UCSD-AML1 (cell line): ENCODE data around the gene LRRC2.
"Not testable (repeated sequence)": the region's sequence is repeated elsewhere in the genome, so short reads cannot be mapped to it uniquely, and the experiment has no call there.

Source experiments
- DNase-seq: peaks from one replicate; lab custom pipeline; 2025; ENCODE audit not compliant: unreplicated experiment; lab: John Stamatoyannopoulos, UW

LRRC2 gene

DNA sequence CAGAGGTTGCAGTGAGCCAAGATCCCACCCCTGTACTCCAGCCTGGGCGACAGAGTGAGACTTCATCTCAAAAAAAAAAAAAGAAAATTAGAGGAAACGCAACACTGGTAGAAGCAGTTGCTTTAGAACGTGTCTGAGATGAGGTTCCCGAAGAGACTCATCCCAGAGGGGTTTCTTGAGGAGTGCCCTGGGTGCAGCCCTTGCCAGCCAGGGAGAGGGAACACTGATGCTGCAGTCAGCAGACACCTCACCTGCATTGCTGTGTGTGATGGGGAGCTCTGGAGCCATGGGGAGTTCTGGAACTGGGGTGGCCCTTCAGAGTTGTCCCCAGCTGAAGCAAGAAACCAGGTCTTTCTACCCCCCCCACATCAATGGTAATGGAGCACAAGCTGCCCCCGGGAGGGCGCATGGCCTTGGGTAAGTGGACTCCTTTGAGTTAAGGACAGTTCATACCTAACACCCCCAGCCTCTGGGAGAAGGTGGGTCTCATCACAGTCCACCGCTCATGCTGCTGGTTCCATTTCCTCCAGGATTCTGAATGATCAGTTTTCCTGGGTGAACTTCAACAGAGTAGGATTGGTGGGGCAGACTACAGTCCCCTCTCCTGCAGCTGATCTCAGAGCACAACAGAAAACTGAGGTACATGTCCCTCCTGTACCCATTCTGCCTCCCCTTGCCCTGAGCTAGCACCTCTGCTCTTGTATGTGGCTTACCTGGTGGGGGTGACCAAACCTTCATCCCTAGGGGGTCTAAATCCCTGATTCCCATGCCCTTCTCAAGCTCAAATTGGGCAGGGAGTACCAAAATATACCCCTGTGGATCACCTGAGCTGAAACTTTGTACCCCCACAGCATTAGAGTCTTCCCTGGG lies 18.7 kb upstream of the LRRC2 start:
- DNase-seq, result no peak

DNA sequence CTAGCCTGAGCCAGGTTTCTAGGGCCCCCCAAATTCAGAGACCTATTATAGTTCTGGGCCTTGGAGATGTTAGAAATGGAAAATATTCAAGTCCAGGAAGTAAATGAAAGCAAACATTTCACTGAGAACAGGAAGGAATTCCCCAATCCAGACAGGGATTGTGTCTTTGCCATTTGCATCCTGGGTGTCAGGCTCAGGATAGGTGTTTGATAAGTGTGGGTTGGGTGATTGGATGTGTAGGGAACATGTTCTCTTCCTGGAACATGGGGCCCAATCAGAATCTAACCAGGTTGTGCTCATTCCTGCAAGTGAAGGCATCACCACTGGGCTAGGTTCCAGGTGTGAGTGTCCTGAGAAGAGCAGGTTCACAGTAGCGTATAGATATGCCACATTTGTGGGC lies 14.6 kb upstream of the LRRC2 start:
- no peak for DNase-seq

DNA sequence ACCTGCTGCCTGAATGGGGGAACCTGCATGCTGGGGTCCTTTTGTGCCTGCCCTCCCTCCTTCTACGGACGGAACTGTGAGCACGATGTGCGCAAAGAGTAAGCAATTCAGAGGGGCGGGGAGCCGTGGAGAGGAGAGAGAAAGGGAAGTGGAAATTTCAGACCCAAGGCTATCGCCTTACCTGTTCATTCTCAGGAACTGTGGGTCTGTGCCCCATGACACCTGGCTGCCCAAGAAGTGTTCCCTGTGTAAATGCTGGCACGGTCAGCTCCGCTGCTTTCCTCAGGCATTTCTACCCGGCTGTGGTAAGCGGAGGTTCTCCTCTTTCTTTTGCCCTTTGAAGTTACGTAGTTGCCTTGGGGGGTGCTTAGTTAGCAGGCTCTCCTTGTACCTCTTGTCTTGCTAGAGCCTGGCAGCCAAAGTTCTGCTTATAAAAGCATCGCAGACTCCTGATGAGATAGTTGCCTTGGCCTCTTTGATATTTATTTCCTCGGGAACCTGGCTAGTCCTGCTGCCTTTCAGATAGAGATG lies 13.7 kb upstream of the LRRC2 start:
- no peak for DNase-seq

DNA sequence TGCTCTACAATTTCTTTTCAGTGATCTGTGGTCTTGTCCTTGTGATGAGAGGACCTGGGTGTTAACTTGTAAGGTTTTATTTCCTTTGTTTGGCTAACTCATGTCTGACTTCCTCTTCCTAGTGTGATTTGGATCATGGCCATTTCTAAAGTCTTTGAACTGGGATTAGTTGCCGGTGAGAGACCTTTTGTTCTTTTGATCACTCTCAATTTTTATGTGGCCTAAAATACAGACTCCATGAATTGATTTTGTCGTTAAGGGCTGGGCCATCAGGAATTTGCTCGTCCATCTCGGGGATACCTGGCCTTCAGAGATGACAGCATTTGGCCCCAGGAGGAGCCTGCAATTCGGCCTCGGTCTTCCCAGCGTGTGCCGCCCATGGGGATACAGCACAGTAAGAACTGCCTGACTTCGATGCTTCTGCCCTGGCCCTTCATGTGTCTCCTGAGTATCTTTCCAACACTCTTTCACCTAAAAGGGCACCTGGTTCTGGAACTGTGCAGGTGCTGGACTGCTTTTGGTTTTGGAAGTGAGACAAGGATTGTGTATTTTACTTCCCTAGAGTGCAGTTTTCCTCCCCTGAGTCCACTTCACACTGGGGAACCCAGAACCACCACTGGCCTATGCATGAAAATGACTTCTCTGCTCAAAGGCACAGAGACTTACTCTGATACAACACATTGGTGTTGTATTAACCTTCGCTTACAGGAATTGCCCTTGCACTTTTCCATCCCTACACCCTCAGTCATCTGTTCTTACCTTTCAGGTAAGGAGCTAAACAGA lies 13.1 kb upstream of the LRRC2 start:
- DNase-seq, result no peak

DNA sequence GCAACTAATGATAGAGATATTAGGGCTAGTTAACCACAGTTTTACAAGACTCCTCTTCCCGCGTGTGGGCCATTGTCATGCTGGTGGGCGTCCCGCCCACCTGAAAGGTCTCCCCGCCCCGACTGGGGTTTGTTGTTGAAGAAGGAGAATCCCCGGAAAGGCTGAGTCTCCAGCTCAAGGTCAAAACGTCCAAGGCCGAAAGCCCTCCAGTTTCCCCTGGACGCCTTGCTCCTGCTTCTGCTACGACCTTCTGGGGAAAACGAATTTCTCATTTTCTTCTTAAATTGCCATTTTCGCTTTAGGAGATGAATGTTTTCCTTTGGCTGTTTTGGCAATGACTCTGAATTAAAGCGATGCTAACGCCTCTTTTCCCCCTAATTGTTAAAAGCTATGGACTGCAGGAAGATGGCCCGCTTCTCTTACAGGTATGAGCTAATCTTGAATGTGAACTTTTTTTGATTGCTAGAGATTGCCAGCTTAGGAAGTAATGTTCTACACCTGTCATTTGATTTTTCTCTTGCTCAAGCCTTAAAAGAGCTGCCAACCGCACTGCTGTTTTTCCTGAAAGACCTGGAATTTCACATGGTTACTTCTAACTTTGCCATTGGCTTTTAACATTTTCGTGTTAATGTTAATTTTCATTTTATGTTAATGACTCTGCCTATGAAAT lies 11.6 kb upstream of the LRRC2 start:
- not testable (repeated sequence) for DNase-seq

DNA sequence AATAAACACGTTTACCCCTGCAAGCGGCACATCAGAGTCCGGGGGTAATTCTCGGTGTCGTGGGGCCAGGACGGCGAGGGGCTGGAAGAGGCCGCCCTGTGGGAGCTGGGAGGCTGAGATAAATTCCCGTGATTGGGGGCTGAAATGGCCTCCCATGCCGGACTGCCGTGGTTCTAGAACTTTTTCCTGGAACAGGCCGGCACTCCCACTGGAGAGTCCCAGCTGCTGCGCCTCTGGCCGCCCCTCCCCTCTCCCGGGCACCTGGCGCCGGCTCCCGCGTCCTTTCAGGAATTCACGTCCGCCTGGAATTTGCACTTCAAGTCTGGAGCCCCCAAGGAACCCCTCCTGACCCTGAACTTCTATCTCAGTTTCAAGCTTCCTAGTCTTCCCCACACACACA lies 10.8 kb upstream of the LRRC2 start:
- no peak for DNase-seq

DNA sequence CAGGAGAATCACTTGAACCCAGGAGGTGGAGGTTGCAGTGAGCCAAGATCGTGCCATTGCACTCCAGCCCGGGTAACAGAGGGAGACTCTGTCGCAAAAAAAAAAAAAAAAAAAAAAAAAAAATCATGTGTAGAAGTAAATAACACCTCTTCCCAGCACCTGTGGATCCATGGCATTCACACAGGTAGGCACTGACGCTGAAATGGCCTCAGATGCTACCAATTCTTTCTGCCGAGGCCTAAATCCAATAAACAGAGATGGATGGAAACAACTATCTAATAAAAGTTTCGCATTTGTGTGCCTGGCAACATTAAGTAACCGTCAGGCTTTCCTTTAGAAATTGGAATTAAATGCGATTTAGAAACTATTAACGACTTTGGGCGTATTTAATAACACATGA lies 10.3 kb upstream of the LRRC2 start:
- DNase-seq, result no peak

DNA sequence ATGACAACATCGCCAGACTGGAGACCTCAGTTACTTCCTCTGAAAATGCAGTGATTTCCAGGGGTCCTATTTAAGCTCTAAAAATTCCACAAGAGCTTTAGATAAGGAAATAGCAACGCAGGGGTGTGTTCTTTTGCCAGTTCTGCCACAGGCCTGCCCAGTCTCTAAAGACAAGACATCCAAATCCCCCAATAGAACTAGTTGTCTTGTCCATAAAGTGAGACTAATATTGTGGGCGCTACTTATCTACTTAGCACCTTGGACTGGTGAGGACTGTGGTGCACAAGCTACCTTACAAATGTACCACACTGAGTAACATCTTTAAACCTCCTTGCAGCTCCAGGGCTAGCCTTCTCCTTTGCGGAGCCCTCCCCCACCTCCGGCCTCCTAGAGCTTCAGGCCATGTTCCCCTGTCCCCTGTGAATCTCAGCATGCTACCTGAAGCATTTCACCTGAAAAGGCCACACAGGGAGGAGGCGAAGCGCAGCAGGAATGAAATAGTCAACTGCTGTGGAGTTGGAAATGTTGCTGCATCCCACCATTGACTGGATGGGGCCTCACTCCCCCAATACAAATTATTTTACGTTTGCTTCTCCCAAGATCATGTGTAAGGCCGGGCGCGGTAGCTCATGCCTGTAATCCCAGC lies 9.6 kb upstream of the LRRC2 start:
- DNase-seq, result no peak

DNA sequence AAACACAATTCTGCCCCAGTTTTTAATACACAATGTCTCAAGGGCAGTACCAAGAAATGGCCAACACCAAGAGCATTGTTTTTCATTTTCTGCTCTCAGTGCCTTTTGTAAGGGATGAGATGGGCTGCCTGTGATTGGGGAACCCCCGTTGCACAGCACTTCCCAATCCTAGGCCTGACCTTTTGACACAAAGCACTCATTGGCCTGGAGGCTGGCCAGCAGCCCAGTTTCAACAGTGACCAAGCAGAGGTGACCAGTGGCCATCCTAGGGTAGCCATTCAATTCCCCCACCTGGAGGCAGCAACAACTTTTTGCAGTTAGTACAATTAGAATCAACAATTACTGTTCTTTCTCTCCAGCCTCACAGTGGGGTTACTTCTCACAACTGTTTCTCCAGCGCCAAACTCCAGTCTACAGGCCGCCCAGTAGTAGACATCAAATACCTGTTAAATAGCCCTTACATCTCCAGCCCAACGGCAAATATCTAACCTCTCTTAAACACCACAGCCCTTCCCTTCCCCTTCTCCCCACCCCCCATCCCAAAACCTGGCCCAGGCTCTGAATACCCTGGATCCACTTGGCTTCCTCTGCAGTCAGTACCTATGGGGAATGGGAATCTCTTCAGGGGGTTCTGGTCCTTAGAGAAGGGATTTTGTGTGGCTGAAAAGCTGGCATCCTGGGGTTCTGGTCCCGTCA lies 8.9 kb upstream of the LRRC2 start:
- DNase-seq, result no peak

DNA sequence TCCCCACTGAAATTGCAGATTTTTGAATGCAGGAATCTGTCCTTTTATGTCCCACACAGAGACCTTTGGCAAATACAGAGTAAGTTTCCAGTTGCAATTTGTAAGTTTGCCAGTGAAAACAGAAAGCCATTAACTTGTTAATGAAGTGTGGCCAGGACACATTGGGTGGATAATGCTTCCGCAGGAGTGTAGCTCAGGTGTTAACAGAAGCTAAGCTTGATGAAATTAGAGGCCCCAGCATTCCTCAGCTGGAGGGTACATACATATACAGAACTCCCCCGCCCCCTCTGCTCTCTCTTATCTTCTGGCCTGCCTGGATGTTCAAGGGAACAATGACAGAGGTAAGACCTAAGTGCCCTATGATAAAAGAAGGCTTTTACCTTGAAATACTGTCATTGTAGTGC lies 8.1 kb upstream of the LRRC2 start:
- DNase-seq, result no peak

DNA sequence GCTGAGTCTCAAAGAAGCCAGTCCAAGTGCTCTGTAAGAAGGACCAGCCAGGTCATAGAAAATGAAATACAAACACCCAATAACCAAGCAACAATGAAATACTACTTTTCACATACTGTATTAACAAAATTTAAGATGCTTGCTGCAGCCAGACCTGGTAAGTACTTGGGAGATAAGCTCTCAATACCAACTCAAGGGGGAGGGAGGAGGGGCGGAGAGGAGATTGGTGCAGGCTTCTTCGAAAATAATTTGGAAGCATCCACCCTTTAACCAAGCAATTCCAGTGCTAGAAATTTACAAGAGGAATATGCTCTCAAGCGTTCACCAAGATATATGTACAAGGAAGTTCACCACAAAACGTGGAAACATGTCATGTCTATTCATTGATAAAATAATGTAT lies 7.6 kb upstream of the LRRC2 start:
- DNase-seq, result no peak

DNA sequence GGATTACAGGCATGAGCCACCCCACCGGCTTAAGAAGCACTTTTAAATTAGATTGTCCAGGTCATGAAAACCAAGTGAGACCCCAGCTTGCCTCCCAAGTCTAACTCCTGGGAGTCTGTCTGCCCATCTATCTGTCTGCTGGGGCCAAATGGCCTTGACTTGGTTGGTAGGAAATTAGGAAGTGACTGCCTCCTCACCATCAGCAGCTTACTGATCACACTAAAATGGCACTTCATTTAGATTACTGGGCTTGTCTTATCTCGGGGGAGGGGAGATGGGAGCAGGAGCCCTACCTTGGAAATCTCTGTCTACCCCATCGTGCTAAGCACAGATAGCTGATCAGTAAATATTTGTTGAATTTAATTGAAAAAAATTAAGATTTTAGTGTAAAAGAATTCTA lies 5.6 kb upstream of the LRRC2 start:
- DNase-seq, result no peak

DNA sequence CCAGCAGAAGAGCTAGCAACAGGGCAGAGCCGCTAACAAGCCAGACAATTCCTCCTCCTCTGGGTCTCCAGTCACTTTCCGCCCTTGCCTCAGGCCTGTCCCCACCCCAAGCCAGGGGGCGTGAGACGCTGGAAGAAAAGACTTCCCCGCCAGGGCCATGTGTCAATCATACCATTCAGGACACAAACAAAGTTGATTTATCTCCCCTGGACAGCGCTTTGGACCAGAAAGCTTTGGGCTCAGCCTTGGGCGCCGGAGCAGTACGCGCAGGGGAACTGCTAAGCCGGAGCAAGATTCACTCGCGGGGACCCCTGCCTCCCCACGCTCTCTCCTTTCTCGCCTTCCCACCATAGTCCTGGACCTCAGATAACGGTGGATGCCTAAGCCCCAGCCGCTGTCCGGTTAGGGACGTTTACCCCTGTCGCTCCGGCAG lies 479 bp downstream of the LRRC2 start:
- no peak for DNase-seq

DNA sequence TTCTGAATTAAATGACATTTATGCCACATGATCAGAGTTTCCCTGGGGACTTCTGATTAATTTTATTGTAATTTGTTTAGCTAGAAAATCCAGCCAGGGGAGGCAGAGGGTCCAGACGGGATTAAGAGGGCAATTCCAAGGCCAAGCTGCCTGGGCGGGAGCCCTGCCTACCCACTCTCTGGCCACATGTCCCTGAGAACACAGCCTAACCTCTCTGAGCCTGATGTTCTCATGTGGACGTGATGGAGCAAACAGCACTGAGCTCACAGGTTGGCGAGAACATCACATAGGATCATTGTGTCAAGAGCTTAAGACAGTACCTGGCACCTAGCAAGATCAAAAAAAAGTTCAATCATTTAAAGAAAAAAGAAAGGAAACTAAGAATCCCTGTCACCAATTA lies 1.0 kb downstream of the LRRC2 start:
- DNase-seq, result no peak

DNA sequence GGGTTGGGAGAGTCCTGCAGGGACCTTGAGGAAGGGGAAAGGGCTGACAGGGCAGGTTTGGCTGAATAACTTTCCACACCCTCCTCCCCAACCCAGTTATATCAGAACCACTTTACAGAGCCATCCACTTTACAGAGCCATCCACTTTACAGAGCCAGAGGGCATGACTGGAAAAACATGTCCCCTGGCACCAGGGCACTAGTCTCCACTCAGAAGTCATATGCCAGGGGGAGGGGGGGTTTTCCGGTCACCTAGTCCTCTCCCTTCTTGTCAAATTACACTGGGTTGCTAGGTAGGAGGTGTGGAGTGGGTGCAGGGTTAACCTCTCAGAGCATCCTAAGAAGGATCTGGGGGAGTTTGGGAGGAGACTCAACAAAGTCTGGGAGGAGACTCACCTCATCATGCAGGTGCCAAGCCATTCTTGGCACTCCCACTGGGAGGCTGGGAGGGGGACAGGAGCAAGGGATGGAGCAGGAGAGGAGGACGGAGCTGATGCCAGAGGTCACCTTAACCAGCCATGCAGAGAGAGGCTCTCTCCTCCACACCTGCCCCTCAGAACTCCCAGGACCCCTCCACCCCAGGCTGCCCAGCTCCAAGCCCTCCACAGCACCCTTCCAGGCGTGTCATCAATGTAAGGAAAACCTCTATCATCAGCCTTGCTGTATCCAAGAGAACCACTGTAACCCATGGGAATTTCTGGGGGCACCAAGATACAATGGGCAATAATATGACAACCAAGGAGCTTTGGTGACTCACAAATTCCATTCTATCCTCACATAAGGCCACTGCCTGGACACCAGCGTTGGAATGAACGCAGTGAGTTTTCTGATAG lies 1.7 kb downstream of the LRRC2 start:
- DNase-seq, result no peak

DNA sequence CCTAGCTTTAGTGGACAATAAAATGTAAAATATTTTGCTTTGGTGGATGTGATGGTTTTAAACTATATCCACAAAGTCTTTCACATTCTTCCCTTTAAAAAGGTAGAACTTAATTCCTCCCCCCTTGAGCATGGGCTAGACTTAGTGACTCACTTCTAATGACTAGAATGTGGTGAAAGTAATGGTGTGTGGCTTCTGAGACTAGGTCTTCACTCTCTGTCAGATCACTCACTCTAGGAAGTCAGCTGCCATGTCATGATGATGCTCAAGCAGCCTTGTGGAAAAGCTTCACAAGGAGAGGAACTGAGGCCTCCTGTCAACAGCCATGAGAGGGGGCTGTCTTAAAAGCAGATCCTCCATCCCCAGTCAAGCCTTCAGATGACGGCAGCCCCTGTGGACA lies 4.2 kb downstream of the LRRC2 start:
- DNase-seq, result no peak

DNA sequence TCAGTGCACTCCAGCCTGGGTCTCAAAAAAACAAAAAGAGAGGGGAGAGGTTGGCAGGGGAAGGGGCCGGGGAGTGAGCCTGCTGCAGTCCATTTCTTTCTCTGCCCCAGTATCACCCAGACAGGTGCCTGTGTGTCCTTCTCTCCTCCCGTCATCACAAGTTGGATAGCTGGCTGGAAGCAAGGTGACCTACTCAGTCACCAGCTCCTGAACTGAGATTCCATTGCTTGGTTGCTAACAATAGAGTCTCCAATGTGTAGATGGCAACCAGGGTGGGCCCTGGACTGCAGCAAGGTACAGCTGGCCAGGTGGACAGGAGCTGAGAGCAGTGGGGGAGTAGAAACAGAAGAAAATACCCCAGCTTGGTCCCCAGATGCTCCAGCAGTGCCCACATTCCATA lies 4.6 kb downstream of the LRRC2 start:
- no peak for DNase-seq

DNA sequence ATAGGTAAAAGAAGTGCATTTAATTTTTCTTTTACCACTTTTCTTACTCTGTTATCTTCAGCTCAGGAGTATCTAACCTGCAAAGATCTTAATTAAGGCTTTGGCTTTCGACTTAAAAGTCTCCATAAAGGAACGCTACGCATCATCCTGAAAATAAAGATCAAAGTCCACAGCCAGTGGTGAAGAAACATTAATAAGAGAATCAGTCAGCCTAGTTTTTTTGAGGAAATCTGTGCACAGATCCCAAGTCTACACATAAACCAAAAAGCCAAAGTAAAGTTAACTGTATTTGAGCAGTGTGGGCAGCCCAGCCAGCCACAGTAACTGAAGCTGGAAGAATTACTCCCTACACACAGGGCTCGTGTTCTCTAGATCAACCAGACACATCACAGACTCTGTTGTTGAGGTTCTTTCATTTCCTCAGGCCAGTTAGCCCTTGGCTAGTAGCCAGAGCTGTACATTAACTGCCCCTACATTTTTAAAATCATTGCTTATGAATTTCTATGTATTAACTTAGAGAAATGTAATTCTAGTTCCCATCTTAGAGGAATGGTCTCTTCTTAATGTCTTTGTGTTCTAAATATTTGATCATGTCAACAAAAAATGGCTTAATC lies 6.9 kb downstream of the LRRC2 start:
- DNase-seq, result no peak
